ENCODE results near the gene PDLIM4. TPM values are rescaled to one million over a fixed set of nuclear protein-coding genes. Genes with fewer than 3 reads are reported as not detected.

Gene PDLIM4
- total RNA-seq, 3 donors from 2014 or later, result 0.32 to 0.43 (median 0.35) TPM

- DNase-seq (no peak), ATAC-seq (no peak)
- Mint-ChIP-seq H3K27me3 (ENCODE audit: low read depth) (no peaks in the 10 kb centered on the region), H3K4me3 (no peak overlapping the region), H3K4me1 (ENCODE audit: low read depth) (peaks cover 14% of the 10 kb centered on the region), H3K9me3 (no peaks in the 10 kb centered on the region), H3K36me3 (ENCODE audit: insufficient read depth) (no peaks in the 10 kb centered on the region)
Observed at GRCh38 chr5:132264546-132265335, 7.2 kb downstream of the PDLIM4 start.

DNA sequence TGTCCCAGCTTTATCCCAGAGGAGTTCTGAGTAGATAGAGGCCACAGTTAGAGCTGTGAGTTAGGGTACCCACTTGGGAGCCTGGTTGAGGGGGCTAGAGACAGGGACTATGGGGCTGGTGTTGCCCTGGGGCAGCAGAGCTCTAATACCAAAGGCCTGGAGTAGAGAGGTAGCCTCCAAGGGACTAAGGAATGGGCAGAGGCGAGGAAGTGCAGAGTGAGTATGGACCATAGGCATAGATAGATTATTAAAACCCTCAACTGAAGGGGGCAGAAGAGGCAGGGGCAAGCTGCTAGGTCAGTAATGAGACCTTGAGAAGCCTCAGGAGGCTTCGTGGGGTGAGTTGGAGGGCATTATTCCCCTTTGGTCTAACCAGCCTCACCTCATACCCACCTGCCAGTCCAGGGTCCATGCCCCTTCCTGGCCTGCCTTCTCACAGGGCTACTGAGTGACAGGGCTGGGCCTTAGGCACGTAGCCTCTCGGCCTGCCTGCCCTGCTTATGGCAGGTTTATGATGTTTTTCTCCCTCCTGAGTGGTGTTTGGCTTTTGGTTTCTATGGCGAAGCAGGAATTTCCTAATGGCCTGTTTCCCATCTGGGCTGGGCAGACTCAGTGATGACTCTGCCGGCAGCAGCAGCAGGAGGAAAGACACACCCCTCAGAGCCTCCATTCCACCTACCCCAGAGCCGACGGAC, 8.0 kb downstream of the PDLIM4 start:
- H3K4me1 Mint-ChIP-seq (ENCODE audit: low read depth), result peaks cover 10% of the 10 kb centered on the region
- H3K9me3 Mint-ChIP-seq, result no peaks in the 10 kb centered on the region
- H3K4me3 Mint-ChIP-seq, result no peak overlapping the region
- H3K36me3 Mint-ChIP-seq (ENCODE audit: insufficient read depth), result no peaks in the 10 kb centered on the region
- no peaks in the 10 kb centered on the region for H3K27me3 Mint-ChIP-seq (ENCODE audit: low read depth)
- DNase-seq (no peak), ATAC-seq (no peak)

- Mint-ChIP-seq H3K4me3 (no peak overlapping the region), H3K27me3 (ENCODE audit: low read depth) (no peaks in the 10 kb centered on the region), H3K36me3 (ENCODE audit: insufficient read depth) (no peaks in the 10 kb centered on the region), H3K4me1 (ENCODE audit: low read depth) (peaks cover 5% of the 10 kb centered on the region), H3K9me3 (no peaks in the 10 kb centered on the region)
- ATAC-seq (no peak), DNase-seq (no peak)
Observed at GRCh38 chr5:132266031-132266835, 8.7 kb downstream of the PDLIM4 start.

DNA sequence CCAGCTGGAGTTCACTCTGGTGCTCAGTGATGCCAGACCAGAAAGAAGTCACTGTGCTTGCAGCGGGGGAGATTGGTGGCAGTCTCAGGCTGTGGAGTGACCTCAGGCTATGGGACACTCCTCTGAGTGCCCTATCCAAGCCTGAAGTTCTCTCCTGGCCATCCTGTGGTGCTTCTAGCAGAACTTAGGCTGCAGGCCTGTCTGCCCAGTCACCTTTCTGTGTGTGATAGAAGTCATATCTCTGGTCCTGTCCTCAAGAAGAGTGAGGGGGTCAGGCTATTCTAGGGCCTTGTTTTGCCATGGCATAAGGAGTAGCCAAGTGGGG, 9.3 kb downstream of the PDLIM4 start:
- peaks cover 8% of the 10 kb centered on the region for H3K4me1 Mint-ChIP-seq (ENCODE audit: low read depth)
- no peak for ATAC-seq
- H3K36me3 Mint-ChIP-seq (ENCODE audit: insufficient read depth), result no peaks in the 10 kb centered on the region
- H3K9me3 Mint-ChIP-seq, result no peaks in the 10 kb centered on the region
- no peak overlapping the region for H3K4me3 Mint-ChIP-seq
- peaks cover 2% of the 10 kb centered on the region for H3K27me3 Mint-ChIP-seq (ENCODE audit: low read depth)
- DNase-seq, result no peak

DNA sequence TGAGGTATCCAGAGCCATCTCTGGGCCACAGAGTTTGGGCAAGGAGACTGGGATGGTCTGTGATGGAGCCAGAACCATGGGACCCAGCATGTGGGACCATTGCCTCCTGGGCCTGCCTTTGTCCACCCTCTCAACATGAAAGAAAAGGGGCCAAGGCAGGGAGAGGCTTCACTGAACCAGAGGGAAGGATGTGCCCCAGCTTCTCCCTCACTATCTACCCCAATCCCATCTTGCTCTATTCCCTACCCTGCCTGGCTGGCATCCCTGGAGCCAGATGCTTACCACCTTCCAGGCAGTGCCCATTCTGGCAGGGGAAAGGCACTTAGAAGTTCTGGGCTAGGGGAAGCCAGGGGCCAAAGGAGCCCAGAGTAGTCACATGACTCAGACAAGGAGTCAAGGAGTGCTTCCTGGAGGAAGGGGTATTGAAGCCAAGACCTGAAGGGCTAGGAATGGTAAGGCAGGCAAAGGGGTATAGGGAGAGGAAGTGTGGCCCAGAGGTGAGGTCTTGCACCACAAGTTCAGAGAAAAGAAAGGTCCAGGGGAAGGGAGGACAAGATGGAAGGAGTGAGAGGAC, 9.8 kb downstream of the PDLIM4 start:
- DNase-seq (no peak), ATAC-seq (no peak)
- peaks cover 4% of the 10 kb centered on the region for H3K27me3 Mint-ChIP-seq (ENCODE audit: low read depth)
- H3K9me3 Mint-ChIP-seq, result no peaks in the 10 kb centered on the region
- no peaks in the 10 kb centered on the region for H3K36me3 Mint-ChIP-seq (ENCODE audit: insufficient read depth)
- H3K4me1 Mint-ChIP-seq (ENCODE audit: low read depth), result peaks cover 8% of the 10 kb centered on the region
- H3K4me3 Mint-ChIP-seq, result no peak overlapping the region

GRCh38 chr5:132267931-132268768, 10.7 kb downstream of the PDLIM4 start:
- DNase-seq (no peak), ATAC-seq (no peak)
- peaks cover 4% of the 10 kb centered on the region for H3K27me3 Mint-ChIP-seq (ENCODE audit: low read depth)
- H3K36me3 Mint-ChIP-seq (ENCODE audit: insufficient read depth), result no peaks in the 10 kb centered on the region
- H3K4me1 Mint-ChIP-seq (ENCODE audit: low read depth), result peaks cover 10% of the 10 kb centered on the region
- no peaks in the 10 kb centered on the region for H3K9me3 Mint-ChIP-seq
- H3K4me3 Mint-ChIP-seq, result no peak overlapping the region

- H3K27me3 Mint-ChIP-seq (ENCODE audit: low read depth), result peaks cover 9% of the 10 kb centered on the region
- ATAC-seq (no peak), DNase-seq (no peak)
- H3K4me1 Mint-ChIP-seq (ENCODE audit: low read depth), result peaks cover 10% of the 10 kb centered on the region
- H3K36me3 Mint-ChIP-seq (ENCODE audit: insufficient read depth), result no peaks in the 10 kb centered on the region
- no peaks in the 10 kb centered on the region for H3K9me3 Mint-ChIP-seq
- no peak overlapping the region for H3K4me3 Mint-ChIP-seq
Observed at GRCh38 chr5:132268769-132269551, 11.5 kb downstream of the PDLIM4 start.

- DNase-seq (no peak), ATAC-seq (no peak)
Observed at GRCh38 chr5:132269635-132270334, 12.3 kb downstream of the PDLIM4 start.

DNA sequence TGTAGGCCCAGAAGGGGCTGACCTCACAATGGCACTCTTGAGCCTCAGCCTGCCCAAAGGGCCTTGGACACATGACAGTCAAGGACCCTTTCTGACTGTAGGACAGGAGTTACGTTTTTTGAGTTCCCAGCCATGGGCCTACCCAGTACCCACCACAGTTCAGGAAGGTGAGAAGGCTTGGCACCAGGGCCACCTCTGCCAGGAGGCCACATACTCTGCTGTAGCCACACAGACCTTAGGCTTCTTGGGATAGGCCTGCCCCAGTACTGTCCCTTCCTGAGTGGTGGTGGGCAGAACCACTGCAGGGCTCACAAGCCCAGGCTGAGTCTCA, 12.8 kb downstream of the PDLIM4 start:
- ATAC-seq (no peak), DNase-seq (no peak)
- H3K9me3 Mint-ChIP-seq, result no peaks in the 10 kb centered on the region
- peaks cover 5% of the 10 kb centered on the region for H3K4me1 Mint-ChIP-seq (ENCODE audit: low read depth)
- peaks cover 17% of the 10 kb centered on the region for H3K27me3 Mint-ChIP-seq (ENCODE audit: low read depth)
- H3K36me3 Mint-ChIP-seq (ENCODE audit: insufficient read depth), result no peaks in the 10 kb centered on the region
- no peak overlapping the region for H3K4me3 Mint-ChIP-seq

More at GRCh38 chr5:132269635-132270334, 12.3 kb downstream of the PDLIM4 start:
- Mint-ChIP-seq H3K4me1 (ENCODE audit: low read depth) (peaks cover 5% of the 10 kb centered on the region), H3K9me3 (no peaks in the 10 kb centered on the region), H3K4me3 (no peak overlapping the region), H3K36me3 (ENCODE audit: insufficient read depth) (no peaks in the 10 kb centered on the region), H3K27me3 (ENCODE audit: low read depth) (peaks cover 15% of the 10 kb centered on the region)

DNA sequence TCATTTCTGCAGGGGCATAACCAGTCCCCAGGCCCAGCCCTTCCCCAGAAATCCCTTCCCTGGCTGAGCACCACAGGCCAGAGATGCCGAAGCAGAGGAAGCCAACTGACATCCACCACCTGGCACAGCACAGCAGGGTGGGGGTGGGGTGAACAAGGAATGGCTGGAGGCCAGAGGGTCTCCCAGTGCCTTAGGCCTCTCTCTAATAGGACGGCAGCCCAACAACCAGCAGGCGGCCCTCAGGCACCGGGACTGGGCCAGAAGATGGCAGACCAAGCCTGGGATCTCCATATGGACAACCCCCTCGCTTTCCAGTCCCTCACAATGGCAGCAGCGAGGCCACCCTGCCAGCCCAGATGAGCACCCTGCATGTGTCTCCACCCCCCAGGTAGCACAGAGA, 13.2 kb downstream of the PDLIM4 start:
- H3K4me1 Mint-ChIP-seq (ENCODE audit: low read depth), result peaks cover 5% of the 10 kb centered on the region
- peaks cover 17% of the 10 kb centered on the region for H3K27me3 Mint-ChIP-seq (ENCODE audit: low read depth)
- DNase-seq (no peak), ATAC-seq (no peak)
- no peaks in the 10 kb centered on the region for H3K36me3 Mint-ChIP-seq (ENCODE audit: insufficient read depth)
- no peaks in the 10 kb centered on the region for H3K9me3 Mint-ChIP-seq
- H3K4me3 Mint-ChIP-seq, result no peak overlapping the region

DNA sequence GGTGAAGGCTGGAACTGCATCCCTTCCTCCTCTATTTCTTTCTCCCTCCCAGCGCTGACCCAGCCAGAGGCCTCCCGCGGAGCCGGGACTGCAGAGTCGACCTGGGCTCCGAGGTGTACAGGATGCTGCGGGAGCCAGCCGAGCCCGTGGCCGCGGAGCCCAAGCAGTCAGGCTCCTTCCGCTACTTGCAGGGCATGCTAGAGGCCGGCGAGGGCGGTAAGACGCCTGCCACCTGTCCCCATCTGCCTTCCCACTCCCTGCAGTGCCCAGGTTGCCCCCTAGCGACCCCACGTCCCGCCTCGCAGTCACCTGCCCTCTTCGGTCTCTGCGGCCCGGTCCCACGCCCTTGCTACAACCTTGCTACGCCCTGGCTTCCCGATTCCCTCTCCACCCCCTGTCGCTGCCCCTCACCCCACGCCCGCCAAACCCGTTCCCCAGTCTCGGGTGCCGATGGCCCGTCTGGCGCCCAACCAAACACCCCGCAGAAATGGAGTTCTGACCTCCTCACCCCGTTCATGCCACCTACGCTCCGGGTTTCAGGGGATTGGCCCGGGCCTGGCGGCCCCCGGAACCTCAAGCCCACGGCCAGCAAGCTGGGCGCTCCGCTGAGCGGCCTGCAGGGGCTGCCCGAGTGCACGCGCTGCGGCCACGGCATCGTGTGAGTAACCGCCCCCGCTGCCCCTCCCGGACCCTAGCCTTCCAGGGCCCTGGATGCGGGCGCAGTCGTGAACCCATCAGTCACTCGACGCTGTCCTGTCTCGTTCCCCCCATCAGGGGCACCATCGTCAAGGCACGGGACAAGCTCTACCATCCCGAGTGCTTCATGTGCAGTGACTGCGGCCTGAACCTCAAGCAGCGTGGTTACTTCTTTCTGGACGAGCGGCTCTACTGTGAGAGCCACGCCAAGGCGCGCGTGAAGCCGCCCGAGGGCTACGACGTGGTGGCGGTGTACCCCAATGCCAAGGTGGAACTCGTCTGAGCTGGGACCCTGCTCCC, 14.1 kb downstream of the PDLIM4 start:
- ATAC-seq, result no peak
- H3K36me3 Mint-ChIP-seq (ENCODE audit: insufficient read depth), result no peaks in the 10 kb centered on the region
- no peaks in the 10 kb centered on the region for H3K9me3 Mint-ChIP-seq
- H3K4me1 Mint-ChIP-seq (ENCODE audit: low read depth), result peaks cover 5% of the 10 kb centered on the region
- H3K4me3 Mint-ChIP-seq, result no peak overlapping the region
- DNase-seq, result no peak
- H3K27me3 Mint-ChIP-seq (ENCODE audit: low read depth), result peaks cover 17% of the 10 kb centered on the region

All from activated T-cell treated with anti-CD3 and anti-CD28 coated beads, Interleukin-2, amount 50 U/mL, for 4 hours (primary cell).